Measurements from ENCODE around the gene BCOR. TPM values are rescaled to one million over a fixed set of nuclear protein-coding genes. Genes with fewer than 3 reads are reported as not detected.

BCOR gene
- total RNA-seq, 1 experiment from 2014 or later, result 134 TPM

DNA sequence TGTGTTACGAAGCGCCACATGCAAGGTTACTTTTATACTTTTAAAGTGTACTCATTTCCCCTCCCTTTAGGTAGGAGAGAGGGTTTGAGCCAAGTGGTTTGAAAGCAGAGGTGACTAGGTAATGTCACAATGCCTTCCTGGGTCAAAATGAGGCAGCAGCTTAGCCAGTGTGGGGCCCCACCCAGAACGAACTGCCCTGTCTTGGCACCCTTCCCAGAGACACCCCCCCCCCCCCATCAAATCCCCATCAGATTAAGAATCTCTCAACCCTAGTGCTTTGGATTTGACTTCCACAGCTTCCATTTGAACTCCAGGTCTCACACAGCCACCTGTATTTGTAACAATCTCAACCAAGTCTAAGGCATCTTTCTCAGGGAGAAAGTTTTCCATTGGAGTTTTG, 31.1 kb downstream of the BCOR start:
- Histone ChIP-seq H3K4me1 (ENCODE audit: insufficient read depth, low read length) (peaks cover 11% of the 10 kb centered on the region; the same call in 1 of the 2 replicates), H3K4ac (ENCODE audit: low read depth, low read length) (no peak overlapping the region), H3K9ac (ENCODE audit: extremely low read depth, insufficient read length, low read length) (no peak overlapping the region), H2AK5ac (ENCODE audit: insufficient read length, low read length) (no peak overlapping the region), H3T11ph (ENCODE audit: low read length) (no peak overlapping the region), H3K23me2 (ENCODE audit: insufficient read length, low read depth, low read length, poor library complexity, severe bottlenecking) (no peaks in the 10 kb centered on the region), H2BK5ac (ENCODE audit: insufficient read length, low read length) (no peak overlapping the region), H3K56ac (ENCODE audit: insufficient read length, low read depth, low read length) (no peak overlapping the region), H3K4me2 (ENCODE audit: insufficient read depth, insufficient read length, low read length) (no peak overlapping the region), H3K27ac (ENCODE audit: insufficient read length, low read depth, low read length) (no peak overlapping the region), H4K5ac (ENCODE audit: insufficient read length, low read depth, low read length) (no peak overlapping the region), H4K20me1 (ENCODE audit: control insufficient read depth, insufficient read depth, insufficient read length) (no peaks in the 10 kb centered on the region), H2BK120ac (ENCODE audit: low read depth, low read length, poor library complexity, severe bottlenecking) (no peak overlapping the region), H3K23ac (ENCODE audit: insufficient read length, low read depth, low read length) (no peak overlapping the region), H3K79me1 (ENCODE audit: insufficient read depth, low read depth, low read length, poor library complexity, severe bottlenecking) (no peaks in the 10 kb centered on the region), H3K27me3 (ENCODE audit: insufficient read depth, low read length) (no peaks in the 10 kb centered on the region), H2BK12ac (ENCODE audit: insufficient read length, low read depth, low read length) (no peak overlapping the region), H2AFZ (ENCODE audit: low read length) (no peak overlapping the region), H3K14ac (ENCODE audit: insufficient read depth, low read length) (no peak overlapping the region), H3K79me2 (ENCODE audit: insufficient read depth, low read length) (no peaks in the 10 kb centered on the region), H4K91ac (ENCODE audit: insufficient read length, low read depth, low read length) (no peak overlapping the region), H3K18ac (ENCODE audit: insufficient read length, low read depth, low read length) (no peak overlapping the region), H2BK20ac (ENCODE audit: low read depth, low read length, poor library complexity, severe bottlenecking) (no peak overlapping the region), H3K9me3 (ENCODE audit: control insufficient read depth, low read depth, low read length) (no peaks in the 10 kb centered on the region), H2BK15ac (ENCODE audit: low read depth, low read length) (no peak overlapping the region), H4K8ac (replicated peaks; ENCODE audit: insufficient read length, low read depth, low read length) (no peak overlapping the region)
- no peak overlapping the region for H3K4me3 Mint-ChIP-seq
- H3K27me3 Mint-ChIP-seq (ENCODE audit: low read depth), result 0 out of 2 replicates have a peak, but pooled peaks cover 2% of the 10 kb centered on the region
- no peak overlapping the region for H3K27ac Mint-ChIP-seq
- H3K4me1 Mint-ChIP-seq, result peaks cover 26 to 41% of the 10 kb centered on the region in 2 experiments
- no CpG with 5 or more reads among the region's 3 CpGs for WGBS (ENCODE audit: extremely low coverage, insufficient read length, low lambda C conversion rate)
- TF ChIP-seq CTCF (conservative IDR thresholded peaks at IDR 0.05), result no peak
- peaks cover 73 to 76% of the 10 kb centered on the region in 2 experiments for H3K9me3 Mint-ChIP-seq
- H3K36me3 Mint-ChIP-seq (ENCODE audit: insufficient read depth in 1 of 3, low read depth in 3 of 3), result peaks cover 50 to 97% (median 90%) of the 10 kb centered on the region in 3 experiments
- DNase-seq, result no peak

All from H9 (cell line).